NCI-H82 (cell line): ENCODE data around the gene ZNF747.
A peak's percentile ranks its signal among the peaks of the same experiment; 100 is the strongest.
"Not testable (repeated sequence)": the region's sequence is repeated elsewhere in the genome, so short reads cannot be mapped to it uniquely, and the experiment has no call there.

ENCODE experiments used
- DNase-seq: peaks from one replicate; lab custom pipeline; 2025; lab: John Stamatoyannopoulos, UW

Gene ZNF747

DNA sequence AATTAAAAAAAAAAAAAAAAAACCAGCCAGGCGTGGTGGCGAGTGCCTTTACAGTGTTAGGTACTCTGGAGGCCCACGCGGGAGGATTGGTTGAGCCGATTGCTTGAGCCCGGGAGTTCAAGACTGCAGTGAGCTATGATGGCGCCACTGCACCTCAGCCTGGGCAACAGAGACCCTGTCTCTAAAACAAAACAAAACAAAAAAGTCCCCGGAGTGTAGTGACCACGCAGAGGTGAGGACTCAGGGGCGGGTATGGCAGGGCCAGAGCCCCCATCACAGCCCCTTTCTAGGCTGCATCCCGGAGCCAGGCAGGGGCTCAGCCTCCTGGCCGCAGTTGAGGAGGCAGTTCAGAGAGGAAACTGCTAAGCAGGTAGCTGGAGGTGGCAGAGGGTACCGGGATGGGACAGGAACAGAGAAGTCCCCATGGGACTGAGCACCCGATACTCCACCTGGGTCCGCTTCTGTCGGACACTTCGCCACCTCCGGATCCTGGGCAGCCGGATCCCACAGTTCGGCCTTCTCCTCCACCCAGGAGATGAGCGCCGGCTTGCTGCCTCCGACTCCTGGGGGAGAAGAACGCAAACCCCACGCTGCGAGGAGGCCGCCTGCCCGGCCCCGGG, 800 bp downstream of the ZNF747 start:
- DNase-seq: peak; percentile 21

DNA sequence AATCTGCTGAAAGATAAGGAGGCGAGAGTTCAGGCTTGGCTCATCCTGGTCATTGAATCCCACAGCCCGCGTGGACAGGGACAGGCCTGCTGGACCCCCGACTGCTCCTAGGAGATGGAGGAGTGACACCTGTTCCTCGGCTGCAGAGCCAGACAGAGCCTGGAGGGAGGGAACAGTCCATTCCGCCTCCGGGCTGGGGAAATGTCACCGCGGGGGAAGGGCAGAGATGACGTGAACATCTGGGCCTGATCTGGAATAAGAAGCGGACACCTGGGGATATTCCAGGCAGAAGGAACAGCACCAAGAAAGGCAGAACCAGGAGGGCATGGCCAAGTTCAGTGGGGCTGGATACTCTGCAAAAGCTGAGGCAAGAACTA, 1.5 kb downstream of the ZNF747 start:
- DNase-seq: peak; percentile 46

DNA sequence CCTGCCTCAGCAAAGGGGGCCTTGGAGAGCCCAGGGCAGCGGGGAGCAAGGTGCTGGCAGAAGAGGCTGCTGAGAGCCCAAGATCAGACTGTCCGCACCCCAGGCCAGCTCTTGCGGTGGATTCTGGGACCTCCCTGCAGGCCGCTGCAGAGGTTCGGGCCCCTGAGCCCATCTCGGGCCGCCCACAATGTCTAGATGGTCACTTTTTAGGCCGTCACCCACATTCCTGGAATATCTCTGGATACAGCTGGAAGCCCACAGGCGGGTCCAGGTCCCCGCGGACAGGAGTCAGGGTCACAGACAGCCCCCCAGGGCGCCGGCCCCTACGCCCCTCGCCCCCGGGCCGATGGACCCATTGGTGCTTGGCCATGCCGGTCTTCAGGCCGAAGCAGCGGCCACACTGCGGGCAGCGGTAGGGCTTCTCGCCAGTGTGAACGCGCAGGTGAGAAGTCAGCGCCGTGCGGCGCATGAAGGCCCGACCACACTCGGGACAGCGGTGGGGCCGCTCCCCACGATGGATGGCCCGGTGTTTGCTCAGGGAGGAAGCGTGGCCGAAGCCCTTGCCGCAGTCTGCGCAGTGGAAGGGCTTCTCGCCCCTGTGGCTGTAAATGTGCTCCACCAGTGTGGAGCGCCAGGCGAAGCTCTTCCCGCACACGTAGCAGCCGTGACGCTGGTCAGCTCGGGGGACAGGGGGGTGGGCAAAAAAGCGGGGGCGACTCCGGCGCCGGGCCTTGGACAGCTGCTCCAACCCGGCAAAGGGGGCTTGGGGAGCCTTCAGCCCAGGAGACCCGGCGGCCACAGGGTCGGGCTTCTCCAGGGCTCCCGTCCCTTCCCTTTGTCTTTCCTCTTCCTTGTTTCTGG, 2.1 kb downstream of the ZNF747 start:
- DNase-seq: no peak

DNA sequence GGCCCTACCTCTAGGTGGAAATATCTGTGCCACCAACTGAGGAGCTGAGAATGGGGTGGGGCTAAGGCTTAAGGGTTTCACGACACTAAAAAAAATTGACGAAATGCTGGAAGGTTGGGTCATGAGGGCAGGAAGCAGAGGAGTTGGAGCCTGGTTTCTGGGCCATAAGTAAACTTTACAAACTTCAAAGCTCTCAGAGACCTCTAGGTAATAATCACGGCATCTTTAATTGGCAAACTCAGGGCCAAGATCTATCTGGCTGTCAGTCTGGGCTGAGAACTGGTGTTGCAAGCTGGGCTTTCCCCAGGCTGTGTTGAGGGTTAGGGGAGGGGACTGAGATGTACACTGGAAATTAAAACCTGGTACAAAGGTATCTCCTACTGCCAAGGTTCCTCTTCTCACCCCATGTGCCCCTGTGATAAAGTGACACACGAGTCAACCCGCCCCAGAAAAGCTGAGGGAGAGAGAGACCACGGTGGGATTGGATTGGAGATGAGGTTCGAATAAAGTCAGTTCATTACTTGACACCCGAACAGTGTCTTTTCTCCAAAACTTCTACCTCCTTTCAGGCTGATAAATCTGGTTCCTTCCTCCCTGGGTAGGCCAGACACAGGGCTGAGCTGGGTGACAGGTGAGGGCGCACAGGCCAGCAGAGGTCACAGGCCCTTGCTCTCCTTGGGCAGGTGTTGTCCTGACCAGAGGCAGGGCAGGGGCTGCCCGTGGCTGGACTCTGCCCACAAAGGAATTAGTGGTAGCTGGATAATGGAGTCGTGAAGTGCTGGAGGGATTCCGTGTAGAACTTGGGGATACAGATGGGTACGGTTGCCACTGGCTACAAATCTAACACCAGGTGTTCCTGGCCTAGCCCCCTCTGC, 4.3 kb downstream of the ZNF747 start:
- no peak for DNase-seq

DNA sequence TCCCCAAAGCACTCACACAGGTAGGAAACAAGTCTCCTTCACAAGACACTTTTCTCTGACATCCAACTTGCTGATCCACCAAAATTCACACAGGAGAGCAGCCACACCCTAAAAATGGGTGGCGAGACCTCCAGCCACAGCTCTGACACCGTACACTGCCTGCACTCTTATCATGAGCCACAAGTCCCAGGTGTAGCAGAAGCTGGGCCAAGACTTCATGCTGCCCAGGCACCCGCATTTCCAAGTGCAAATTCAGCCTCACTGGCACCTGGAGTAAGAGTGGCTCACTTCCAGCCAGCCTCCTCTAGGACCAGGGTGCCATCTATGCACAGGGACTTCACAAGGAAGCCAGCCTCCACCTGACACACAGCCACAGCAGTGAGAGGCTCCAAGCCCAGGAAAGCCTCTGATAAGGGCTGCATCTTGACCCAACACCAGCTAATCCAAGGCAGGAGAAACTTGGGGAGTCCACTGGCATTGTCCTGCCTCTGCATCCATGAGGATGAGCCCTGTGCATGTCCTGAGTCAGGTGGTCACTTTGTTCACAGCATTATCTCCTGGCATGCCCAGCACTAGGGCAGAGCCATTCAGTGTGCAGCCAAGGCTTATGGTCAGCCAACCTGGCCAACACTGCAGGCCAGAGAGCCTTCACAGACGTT, 5.7 kb downstream of the ZNF747 start:
- no peak for DNase-seq

DNA sequence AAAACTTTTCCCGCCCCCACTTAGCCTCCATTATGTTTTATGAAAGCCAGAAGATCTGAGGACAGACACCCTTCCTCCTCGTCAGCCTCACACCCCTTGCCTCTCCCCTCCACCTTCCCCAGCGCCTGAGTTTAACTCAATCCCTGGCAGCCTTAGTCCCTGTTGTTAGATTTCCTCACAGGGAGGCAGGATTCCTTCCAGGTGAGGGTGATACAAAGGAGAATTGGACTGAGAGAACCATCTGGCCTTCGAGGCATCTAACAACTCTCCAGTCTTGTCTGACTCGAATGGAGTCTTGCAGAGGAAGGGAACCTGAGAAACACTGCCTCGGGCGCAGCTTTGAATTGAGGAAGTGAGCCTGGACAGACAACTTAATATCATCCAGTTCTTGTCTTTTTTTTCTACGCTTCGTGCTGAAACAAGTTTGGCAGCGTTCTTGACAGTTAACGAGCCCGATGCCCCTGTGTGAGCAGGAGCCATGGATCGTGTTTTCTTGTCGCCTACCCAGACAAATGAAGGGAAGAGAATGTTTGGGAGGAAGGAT, 7.0 kb downstream of the ZNF747 start:
- no peak for DNase-seq

DNA sequence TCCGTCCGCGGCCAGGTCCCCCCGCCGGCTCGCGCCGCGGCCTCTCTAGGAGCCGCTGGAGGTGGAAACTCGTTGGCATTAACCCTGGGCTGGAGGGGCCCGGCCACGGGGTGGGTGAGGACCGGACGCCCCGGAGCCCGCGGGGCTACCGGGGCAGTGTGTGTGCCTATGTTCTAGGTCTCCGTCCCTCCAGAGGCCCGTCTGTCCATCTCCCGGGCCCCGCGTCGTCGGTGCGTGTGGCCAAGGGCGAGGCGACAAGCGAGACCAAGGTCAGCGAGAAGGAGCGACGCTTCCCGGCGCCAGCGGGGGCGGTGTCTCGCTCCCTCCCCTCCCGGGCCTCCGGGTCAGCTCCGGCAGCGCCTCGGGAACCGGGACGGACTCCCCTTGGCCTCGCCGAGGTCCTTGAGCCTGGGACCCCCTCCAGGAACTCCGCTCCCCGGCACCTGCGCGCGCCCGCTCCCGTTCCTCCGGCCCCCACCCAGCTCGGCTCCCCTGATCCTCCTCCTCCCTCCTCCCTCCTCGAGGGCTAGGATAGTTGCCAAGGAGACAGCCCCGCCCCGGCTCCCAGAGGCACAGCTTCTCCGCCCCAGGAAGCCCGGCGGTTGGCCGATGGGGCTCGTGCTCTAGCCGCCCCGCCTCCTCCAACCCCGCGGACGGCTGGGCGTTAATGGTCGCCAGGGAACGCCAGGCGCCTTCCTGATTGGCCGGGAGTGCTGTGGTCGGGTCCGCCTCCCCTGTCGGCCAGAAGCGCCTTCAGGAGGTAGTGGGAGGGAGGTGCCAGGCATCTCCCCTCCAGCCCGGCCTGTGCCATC, 7.6 kb downstream of the ZNF747 start:
- peak; percentile 99 for DNase-seq

DNA sequence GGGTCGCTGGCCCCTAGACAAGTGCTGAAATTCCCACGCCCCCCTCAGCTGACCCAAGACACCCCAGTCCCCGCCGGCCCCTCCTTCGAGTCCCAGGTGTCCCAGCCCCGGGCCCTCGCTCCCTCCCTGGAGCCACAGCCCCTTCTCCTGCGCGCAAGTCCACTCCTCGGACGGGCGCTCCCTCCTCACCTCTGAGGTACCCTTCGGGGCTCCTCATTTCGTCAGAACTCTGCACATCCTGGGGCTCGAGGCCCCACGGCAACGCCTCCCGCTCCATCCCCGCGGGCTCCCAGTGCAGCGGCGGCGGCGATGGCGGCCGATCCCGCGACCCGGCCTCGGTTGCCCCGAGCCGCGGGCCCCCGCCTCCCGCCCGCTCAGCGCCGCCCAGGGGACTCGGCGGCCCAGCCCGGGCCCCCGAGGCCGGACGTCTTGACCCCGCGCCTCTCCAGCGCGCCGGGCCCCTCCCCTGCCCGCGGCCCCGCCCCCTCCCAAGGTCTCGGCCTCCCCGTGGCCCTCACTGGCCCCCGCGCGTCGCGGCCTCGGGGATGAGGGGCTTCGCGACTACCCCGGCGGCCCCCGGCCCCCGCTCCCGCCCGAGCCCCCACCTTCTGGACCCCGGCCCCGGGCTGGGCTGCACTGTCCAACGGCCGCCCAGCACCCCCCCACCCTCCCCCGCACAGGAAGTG, 8.4 kb downstream of the ZNF747 start, which contains the start of gene ZNF768:
TSS of gene ZNF768 (minus strand) at position 430 of the 686 bp plus-strand sequence. CDS start at position 277, 153 bp downstream.
- no peak for DNase-seq

DNA sequence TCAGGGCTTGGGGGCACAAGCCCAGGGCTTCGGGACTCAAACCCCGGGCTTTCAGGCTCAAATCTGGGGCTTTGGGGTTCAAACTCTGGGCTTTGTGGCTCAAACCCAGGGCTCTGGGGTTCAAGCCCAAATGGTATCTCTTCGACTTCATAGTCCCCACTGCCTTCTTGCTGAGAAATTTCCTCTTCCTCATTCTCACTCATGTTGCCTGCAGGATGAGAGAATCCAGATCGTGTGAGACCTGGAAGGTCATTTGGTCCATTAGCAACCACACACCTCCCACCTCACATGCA, 8.9 kb downstream of the ZNF747 start:
- DNase-seq: no peak

DNA sequence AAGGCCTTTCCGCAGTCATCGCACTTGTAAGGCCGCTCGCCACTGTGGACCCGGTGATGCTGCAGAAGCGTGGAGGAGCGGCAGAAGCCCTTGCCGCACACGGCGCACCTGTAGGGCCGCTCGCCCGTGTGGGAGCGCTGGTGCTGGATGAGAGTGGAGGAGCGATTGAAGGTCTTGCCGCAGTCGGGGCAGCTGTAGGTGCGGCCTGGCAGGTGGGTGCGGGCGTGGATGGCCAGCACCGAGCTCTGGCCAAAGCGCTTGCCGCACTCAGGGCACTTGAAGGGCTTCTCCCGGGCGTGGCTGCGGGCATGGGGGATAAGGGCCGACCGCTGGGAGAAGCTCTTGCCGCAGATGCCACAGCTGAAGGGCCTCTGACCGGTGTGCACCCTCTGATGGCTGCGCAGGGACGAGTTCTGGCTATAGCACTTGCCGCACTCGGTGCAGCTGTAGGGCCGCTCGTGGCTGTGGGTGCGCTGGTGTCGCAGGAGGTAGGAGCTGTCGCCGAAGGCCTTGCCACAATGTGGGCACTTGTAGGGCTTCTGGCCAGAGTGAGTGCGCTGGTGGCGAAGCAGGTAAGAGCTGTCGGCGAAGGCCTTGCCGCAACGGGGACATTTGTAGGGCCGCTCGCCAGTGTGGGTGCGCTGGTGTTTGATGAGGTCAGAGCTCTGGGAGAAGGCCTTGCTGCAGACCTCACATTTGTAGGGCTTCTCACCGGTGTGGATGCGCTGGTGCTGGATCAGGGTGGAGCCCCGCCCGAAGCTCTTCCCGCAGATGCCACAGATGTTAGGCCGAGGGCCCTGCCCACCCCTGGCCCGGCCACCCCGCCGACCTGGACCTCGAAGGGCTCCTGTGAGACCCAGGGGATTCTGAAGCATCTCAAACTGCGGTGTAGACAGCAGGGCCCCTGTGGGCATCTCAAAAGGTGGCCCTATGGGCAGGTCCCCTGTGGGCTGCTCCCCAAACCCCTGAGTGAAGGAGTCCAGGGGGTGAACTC, 9.8 kb downstream of the ZNF747 start:
- DNase-seq: no peak

DNA sequence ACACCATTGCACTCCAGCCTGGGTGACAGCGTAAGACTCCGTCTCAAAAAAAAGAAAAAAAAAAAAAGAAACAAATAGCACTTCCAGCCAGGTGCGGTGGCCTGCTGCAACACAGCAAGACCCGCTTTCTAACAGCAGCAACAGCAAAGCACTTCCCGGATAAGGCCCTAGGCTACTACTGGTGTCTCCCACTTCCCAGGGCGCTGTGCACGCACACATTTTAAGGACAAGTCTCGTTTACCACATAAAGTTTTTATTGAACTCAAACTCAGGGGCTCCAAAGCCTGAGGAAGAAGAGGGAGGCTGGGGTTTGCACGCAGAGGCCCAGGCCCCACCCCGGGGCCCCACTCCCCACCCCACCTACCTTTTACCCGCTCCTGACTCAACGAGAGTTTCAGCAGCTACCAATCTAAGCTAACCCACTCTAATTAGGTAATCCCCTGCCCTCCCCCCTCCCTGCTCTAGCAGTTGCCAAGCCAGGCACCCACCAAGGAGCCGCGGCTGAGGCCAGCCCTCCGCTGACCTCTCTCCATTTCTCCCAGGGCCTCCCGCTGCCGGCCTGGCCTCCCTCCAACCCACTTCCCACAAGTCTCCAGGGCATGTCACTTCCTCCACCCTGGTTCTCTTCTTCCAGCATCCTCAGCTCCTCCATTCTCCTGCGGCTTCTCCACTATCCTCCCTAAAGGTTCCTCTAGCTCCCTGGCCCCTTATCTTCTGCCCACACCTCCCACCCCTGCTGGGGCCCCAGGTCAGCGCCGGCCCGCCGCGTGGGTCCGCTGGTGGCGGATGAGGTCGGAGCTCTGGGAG, 10.7 kb downstream of the ZNF747 start:
- peak; percentile 61 for DNase-seq

DNA sequence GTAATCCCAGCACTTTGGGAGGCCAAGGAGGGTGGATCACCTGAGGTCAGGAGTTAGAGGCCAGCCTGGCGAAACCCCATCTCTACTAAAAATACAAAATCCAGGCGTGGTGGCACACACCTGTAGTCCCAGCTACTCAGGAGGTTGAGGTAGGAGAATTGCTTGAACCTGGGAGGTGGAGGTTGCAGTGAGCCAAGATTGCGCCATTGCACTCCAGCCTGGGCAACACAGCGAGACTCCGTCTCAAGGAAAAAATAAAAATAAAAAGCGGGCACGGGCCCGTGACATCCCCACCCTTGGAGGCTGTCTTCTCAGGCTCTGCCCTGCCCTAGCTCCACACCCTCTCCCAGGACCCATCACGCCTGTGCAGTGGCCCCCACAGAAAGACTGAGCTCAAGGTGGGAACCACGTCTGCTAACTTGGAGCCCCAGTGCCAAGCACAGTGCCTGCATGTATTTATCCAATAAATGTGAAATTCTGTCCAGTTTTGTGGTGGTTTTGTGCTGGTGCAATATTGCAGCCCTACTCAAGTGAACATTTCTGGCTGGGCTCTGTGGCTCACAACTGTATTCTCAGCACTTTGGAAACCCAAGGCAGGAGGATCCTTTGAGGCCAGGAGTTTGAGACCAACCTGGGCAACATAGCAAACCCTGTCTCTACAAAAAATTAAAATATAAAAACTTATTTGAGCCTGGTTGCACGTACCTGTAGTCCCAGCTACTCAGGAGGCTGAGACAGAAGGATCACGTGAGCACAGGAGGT, 11.8 kb downstream of the ZNF747 start:
- DNase-seq: not testable (repeated sequence)

DNA sequence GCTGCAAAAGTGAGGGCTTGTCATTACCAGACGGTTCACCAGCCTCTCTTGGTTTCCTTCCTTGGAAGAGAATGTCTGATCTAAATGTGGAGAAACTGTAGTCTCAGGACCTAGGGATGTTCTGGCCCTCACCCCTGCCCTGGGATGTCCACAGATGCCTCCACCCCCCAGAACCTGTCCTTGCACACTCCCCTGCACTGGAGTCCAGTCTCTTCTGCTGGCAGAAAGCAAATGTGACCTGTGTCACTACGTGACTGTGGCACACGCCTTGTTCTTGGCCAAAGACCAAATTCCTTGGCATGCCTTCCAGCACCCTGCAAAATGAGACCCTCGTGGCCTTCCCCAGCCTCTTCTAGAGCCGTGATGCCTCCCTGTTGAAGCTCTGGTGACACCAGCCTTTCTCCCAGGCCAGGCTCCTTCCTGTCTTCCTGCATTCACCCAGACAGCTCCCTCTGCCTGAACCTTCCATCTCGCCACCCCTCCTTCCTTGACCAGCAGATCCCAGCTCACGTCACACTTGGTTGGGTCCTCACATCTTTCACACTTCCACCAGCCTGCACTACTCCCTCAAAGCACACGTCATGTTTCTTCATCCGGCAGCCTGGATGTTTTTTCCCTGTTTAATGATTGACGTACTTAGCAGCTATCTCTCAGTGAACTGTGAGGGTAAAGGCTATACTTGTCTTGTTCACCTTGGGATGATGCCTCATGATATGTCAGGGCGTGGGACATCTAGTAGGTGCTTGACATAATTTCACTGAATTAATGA, 12.6 kb downstream of the ZNF747 start:
- no peak for DNase-seq

DNA sequence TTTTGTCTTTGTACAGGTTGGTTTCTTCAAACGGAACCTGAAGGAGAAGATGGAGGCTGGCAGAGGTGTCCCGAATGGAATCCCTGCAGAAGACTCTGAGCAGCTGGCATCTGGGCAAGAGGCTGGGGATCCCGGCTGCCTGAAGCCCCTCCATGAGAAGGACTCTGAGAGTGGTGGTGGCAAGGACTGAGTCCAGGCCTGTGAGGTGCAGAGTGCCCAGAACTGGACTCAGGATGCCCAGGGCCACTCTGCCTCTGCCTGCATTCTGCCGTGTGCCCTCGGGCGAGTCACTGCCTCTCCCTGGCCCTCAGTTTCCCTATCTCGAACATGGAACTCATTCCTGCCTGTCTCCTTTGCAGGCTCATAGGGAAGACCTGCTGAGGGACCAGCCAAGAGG, 13.2 kb downstream of the ZNF747 start:
- DNase-seq: no peak

DNA sequence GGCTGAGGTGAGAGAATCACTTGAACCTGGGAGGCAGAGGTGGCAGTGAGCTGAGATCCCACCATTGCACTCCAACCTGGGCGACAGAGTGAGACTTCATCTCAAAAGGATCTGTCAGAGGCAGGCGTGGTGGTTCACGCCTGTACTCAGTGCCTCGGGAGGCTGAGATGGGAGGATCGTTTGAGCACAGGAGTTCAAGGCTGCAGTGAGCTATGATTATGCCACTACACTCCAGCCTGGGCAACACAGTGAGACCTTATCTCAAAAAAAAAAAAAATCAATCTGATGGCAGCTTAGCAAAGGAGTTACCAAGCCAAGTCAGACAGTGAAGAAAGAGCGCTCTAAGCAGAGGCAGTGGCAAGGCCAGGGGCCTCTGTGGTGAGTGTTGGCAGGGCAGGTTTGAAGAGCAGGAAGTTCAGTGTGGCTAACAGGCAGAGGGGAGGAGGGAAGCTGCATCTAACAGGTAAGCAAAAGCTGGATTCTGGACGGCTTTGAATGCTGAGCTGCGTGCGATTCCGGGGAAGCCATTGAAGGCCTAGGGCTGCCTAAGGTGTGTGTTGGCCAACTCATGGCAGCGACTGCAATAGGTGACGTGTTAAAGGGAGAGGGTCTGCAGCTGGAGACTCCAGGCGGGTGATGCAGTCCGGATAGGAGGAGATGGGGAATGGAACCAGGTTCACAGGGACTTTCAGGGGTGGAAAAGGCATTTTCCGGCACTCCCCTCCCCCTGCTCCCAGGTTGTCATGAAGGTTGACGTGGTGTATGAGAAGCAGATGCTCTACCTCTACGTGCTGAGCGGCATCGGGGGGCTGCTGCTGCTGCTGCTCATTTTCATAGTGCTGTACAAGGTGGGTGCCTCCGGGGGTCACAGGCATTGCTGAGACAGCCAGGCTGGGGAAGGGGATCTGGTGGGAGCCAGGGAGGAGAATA, 15.3 kb downstream of the ZNF747 start:
- no peak for DNase-seq

DNA sequence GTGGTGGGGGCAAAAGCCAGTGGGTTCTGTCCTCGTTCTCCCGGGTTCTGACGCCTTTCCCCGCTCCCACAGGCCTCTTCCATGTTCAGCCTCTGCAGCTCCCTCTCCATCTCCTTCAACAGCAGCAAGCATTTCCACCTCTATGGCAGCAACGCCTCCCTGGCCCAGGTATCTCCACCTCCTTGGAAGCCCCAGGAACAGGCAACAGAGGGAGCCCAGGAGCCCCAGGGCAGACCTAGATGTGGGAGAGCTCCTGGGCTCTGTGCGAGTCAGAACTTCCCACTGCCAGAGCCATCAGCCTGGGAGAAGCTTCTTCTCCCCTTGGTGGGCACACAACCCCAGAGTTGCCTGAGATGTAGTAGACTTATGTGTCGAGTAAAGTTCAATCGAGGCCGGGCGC, 16.1 kb downstream of the ZNF747 start:
- no peak for DNase-seq
